SK-N-SH (cell line): ENCODE measurements around the gene GAL.

Experiments
- CTCF ChIP-seq: fragments of 200-600 bp; sonication (generic); IDR thresholded peaks from 2 replicates; pipeline ENCODE4 v1.6.1; 2017; ENCODE audit warnings: antibody characterized with exemption, mild to moderate bottlenecking, moderate library complexity
- EZH2phosphoT487 ChIP-seq: fragments of 200-600 bp; sonication (generic); IDR thresholded peaks from 2 replicates; pipeline ENCODE4 v1.6.1; 2017; ENCODE audit warnings: low read depth, mixed run types, mild to moderate bottlenecking, antibody characterized with exemption, moderate library complexity, borderline replicate concordance
- MAX ChIP-seq: IDR thresholded peaks from 2 replicates; pipeline ENCODE4 v1.4.0; 2012; ENCODE audit warnings: low read depth
- REST ChIP-seq: IDR thresholded peaks from 2 replicates; pipeline ENCODE4 v1.6.1; 2012; ENCODE audit warnings: mild to moderate bottlenecking, low read depth, low read length, moderate library complexity
- TAF1 ChIP-seq: IDR thresholded peaks from 2 replicates; pipeline ENCODE4 v1.6.1; 2012; ENCODE audit warnings: low read depth, mild to moderate bottlenecking, low read length, moderate library complexity, borderline replicate concordance
- USF2 ChIP-seq: fragments of 150-350 bp; IDR thresholded peaks from 2 replicates; pipeline ENCODE4 v1.6.1; 2017; ENCODE audit warnings: antibody characterized with exemption, low read length, low read depth, borderline replicate concordance

- TF ChIP-seq CTCF (no peak), TAF1 (no peak), REST (no peak), MAX (no peak), EZH2phosphoT487 (no peak), USF2 (no peak)
These were observed 5.6 kb downstream of the GAL start for GRCh38 chr11:68689737-68690625.
